ENCODE results near the gene RNF207. TPM values are rescaled to one million over a fixed set of nuclear protein-coding genes. Genes with fewer than 3 reads are reported as not detected.

The RNF207 gene
- total and polyA plus RNA-seq, 2 of the 8 experiments (the other 6 are each of a cell fraction or from before 2014, with no cell fraction given) = 3.9 to 5.4 TPM

DNA sequence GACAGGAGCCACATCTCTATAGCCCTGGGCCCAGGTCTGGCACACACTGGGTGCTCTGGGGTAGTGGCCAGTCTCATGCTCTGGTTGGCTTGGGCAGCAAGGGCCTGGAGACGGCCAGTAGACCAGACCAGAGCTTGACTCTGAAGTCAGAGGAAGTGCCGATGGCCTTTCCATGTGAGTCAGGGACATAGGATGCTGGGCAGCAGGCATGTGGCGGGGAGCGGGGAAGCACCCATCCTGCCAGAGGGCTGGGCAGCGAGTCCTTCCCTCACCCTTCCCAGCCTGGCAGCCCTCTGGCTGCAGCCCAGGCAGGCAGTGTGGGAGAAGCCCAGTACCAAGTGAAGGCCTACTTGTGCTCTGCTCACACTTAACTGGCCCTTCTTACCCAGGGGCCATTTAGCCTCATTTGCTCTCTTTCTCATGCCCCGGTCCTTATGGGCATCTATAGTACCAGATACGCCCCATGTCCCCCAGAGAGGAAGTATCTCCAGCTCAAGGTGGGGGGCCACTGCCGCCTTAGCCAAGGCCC is 51.7 kb downstream of the RNF207 start:
- H3K18ac ChIP-seq (ENCODE audit: extremely low read depth, low read length) = no peak overlapping the region
- DNase-seq (ENCODE audit: low read depth in 1 of 2, low spot score in 2 of 2) (no peak), FAIRE-seq (no peak)
- H3K23ac ChIP-seq (ENCODE audit: insufficient read length) = no peak overlapping the region
- no peak overlapping the region for H2AFZ ChIP-seq (ENCODE audit: low read length)
- H3K36me3 ChIP-seq (ENCODE audit: control insufficient read depth in 2 of 4, insufficient read depth in 4 of 4, low read length in 3 of 4) = no peaks in the 10 kb centered on the region; a peak in 1 of 8 replicates
- WGBS, 2 experiments (ENCODE audit: extremely low coverage in 1 of 2, insufficient coverage in 1 of 2, insufficient read length in 1 of 2, insufficient replicate concordance in 2 of 2, low coverage in 1 of 2, low lambda C conversion rate in 2 of 2, missing lambda C conversion rate in 1 of 2) = 94% methylated on average over 7 of the region's 8 CpGs; no CpG with 5 or more reads in 1 of the 2 experiments
- no peak overlapping the region for H4K91ac ChIP-seq (replicated peaks; ENCODE audit: insufficient read length, low read length)
- H3K9me3 ChIP-seq (ENCODE audit: insufficient read depth in 2 of 2, low read depth in 1 of 2, low read length in 1 of 2) = no peaks in the 10 kb centered on the region
- no peak overlapping the region for H3K9ac ChIP-seq (replicated peaks in 1 of 4; ENCODE audit: extremely low read depth in 1 of 4, low read depth in 3 of 4, low read length in 3 of 4)
- H3K4me2 ChIP-seq (ENCODE audit: insufficient read depth in 1 of 2, low read depth in 2 of 2, low read length in 2 of 2) = no peak overlapping the region
- H3K23me2 ChIP-seq (ENCODE audit: low read depth, low read length) = peaks cover 7% of the 10 kb centered on the region; the same call in 1 of the 2 replicates
- no peak overlapping the region for H4K8ac ChIP-seq (ENCODE audit: extremely low read depth, insufficient read depth, low read length)
- H3K79me2 ChIP-seq (ENCODE audit: control insufficient read depth in 1 of 2, insufficient read depth in 2 of 2, low read length in 2 of 2) = no peaks in the 10 kb centered on the region
- no peak overlapping the region for H3K14ac ChIP-seq (ENCODE audit: insufficient read length)
- peaks cover 0 to 22% (median 14%) of the 10 kb centered on the region in 4 experiments; a peak in 3 of 7 replicates for H3K27me3 ChIP-seq (replicated peaks in 1 of 4; ENCODE audit: control insufficient read depth in 3 of 4, extremely low read depth in 1 of 4, insufficient read depth in 3 of 4, low read length in 3 of 4)
- no peak overlapping the region for H2BK5ac ChIP-seq (ENCODE audit: low read depth, low read length)
- no peak overlapping the region for H3K56ac ChIP-seq (replicated peaks; ENCODE audit: insufficient read length, low read depth, low read length)
- no peak overlapping the region for H3K27ac ChIP-seq (ENCODE audit: low read depth, low read length)
- no peak overlapping the region for H2BK120ac ChIP-seq (replicated peaks; ENCODE audit: low read depth, low read length)
- H4K5ac ChIP-seq (ENCODE audit: insufficient read length, low read depth, low read length) = no peak overlapping the region
- H3K4ac ChIP-seq (replicated peaks; ENCODE audit: insufficient read length, low read depth, low read length) = no peak overlapping the region
- ChIA-PET POLR2A (ENCODE audit: partially characterized antibody) (interaction anchor here (1.2 to 2.8 kb wide), 2 partner anchors 8 to 10 kb away, joined by 3 to 16 read pairs; no protein-coding TSS in a partner anchor), CTCF (ENCODE audit: partially characterized antibody) (interaction anchor here (0.6 to 17.6 kb wide), 12 partner anchors 8 to 147 kb away, joined by 3 to 280 read pairs (median 4); no protein-coding TSS in a partner anchor)
- H2BK15ac ChIP-seq (ENCODE audit: low read length) = no peak overlapping the region
- peaks cover 0 to 13% (median 3%) of the 10 kb centered on the region in 4 experiments; a peak in 6 of 7 replicates for H3K4me1 ChIP-seq (replicated peaks in 1 of 4; ENCODE audit: control insufficient read depth in 3 of 4, insufficient read depth in 4 of 4, low read length in 3 of 4)
- no peak overlapping the region for H3K4me3 ChIP-seq (ENCODE audit: extremely low read depth in 1 of 4, insufficient read depth in 2 of 4, low read depth in 3 of 4, low read length in 4 of 4)
- H2BK20ac ChIP-seq (ENCODE audit: low read length) = no peak overlapping the region
- no peak overlapping the region for H2AK5ac ChIP-seq (ENCODE audit: low read depth, low read length)
- no peaks in the 10 kb centered on the region for H3K79me1 ChIP-seq (ENCODE audit: low read depth, low read length)
- peaks cover 12 to 19% of the 10 kb centered on the region in 2 experiments for H4K20me1 ChIP-seq (replicated peaks in 1 of 2; ENCODE audit: control insufficient read depth in 1 of 2, insufficient read depth in 2 of 2, low read length in 2 of 2)
- no peak overlapping the region for H2BK12ac ChIP-seq (ENCODE audit: low read depth, low read length)
- TF ChIP-seq HDAC6 (IDR thresholded peaks at IDR 0.05; ENCODE audit: low read depth, low read length) = no peak
